ENCODE data around the gene XIRP1. TPM values are rescaled to one million over a fixed set of nuclear protein-coding genes. Genes with fewer than 3 reads are reported as not detected.

XIRP1 gene
- total RNA-seq, 3 donors from 2014 or later, result 0.44 TPM; not detected in 2

DNA sequence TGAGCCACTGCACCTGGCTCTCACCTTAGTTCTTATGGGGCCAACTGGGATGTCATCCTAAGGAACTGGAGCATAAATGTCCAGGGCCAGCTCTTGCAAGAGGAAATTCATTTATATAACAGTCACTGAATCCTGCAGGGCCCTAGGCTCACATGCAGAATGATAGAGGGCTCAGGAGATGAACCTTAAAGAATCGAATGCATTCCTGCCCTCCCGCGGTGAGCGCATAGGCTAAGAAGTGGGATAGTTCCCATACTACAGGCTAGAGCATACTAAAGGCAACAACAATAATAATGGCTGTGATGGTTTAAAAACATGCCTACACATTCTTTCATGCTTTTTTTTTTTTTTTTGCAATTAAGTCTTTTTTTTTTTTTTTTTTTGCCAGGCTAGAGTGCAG lies 21.9 kb downstream of the XIRP1 start:
- H3K9me3 ChIP-seq, result no peaks in the 10 kb centered on the region
- H3K4me3 ChIP-seq, result no peak overlapping the region
- no peak overlapping the region for H3K27ac ChIP-seq
- intact Hi-C loops (cut with DNase I; ENCODE audit: low total_unique reads), result no loop called here
- DNase-seq (ENCODE audit: low spot score in 2 of 2), result no peak
- TF ChIP-seq CTCF (IDR thresholded peaks at IDR 0.05), result no peak
- no peak for TF ChIP-seq POLR2A (IDR thresholded peaks at IDR 0.05)
- TF ChIP-seq POLR2AphosphoS5 (IDR thresholded peaks at IDR 0.05), result no peak
- no peaks in the 10 kb centered on the region for H3K4me1 ChIP-seq
- H3K36me3 ChIP-seq, result no peaks in the 10 kb centered on the region
- H3K27me3 ChIP-seq, result no peaks in the 10 kb centered on the region

DNA sequence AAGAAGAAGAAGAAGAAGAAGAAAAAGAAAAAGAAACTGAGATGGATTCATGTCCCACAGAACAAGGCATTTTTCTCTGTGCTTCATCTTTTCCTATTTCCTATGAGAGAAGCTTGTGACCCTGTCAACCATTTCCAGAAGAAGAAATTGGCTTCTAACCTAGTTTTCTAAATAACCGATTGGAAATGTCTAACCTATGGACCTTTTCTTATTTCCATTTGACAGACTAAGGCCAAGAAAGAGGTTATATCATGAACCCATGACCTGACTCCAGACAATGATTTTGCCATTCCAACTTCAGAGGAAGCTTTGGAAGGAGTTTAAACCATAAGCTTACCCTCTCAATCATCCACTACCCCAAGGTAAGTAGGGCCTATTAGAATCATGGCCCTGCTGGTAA lies 22.7 kb downstream of the XIRP1 start:
- Histone ChIP-seq H3K27me3 (no peaks in the 10 kb centered on the region), H3K36me3 (no peaks in the 10 kb centered on the region), H3K27ac (no peak overlapping the region), H3K4me1 (no peaks in the 10 kb centered on the region), H3K9me3 (no peaks in the 10 kb centered on the region), H3K4me3 (no peak overlapping the region)
- intact Hi-C loops (cut with DNase I; ENCODE audit: low total_unique reads), result no loop called here
- DNase-seq (ENCODE audit: low spot score in 2 of 2), result no peak
- no peak for TF ChIP-seq CTCF (IDR thresholded peaks at IDR 0.05)
- TF ChIP-seq POLR2AphosphoS5 (IDR thresholded peaks at IDR 0.05), result no peak
- TF ChIP-seq POLR2A (IDR thresholded peaks at IDR 0.05), result no peak

GRCh38 chr3:39168156-39168780 lies 24.1 kb downstream of the XIRP1 start:
- Histone ChIP-seq H3K27ac (no peak overlapping the region), H3K27me3 (no peaks in the 10 kb centered on the region), H3K36me3 (no peaks in the 10 kb centered on the region), H3K9me3 (no peaks in the 10 kb centered on the region), H3K4me1 (no peaks in the 10 kb centered on the region), H3K4me3 (no peak overlapping the region)
- TF ChIP-seq POLR2A (IDR thresholded peaks at IDR 0.05) (no peak), CTCF (IDR thresholded peaks at IDR 0.05) (no peak), POLR2AphosphoS5 (IDR thresholded peaks at IDR 0.05) (no peak)
- no peak for DNase-seq (ENCODE audit: low spot score in 2 of 2)
- intact Hi-C loops (cut with DNase I; ENCODE audit: low total_unique reads), result no loop called here

DNA sequence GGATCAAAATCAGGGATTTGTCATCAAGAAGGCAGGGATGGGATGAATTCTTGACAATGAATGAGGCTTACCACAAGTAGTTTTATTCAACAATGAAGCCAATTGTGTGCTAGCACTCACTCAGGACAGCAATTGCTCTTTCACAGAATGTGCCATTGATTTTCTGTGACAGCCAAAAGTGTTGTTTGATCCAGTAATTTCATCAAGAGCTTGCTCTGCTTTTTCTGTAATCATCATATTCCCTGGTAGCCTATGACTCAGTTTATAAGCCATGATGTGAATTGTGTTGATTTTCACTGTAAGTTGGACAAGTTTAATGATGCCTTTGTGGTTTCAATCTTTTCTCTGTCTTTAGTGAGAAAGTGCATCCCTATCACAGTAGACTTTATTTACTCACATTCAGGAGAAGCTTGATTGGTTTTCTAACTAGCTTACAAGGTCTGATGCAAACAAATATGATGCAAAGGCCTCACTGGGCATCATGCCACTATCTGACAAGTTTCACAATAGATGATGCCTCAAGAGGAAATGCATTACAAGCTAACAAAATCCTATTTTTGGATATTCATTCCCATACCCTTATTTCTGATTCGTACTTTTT lies 25.4 kb downstream of the XIRP1 start:
- Histone ChIP-seq H3K27ac (peak overlapping the region; percentile 37 to 68), H3K36me3 (no peaks in the 10 kb centered on the region), H3K4me1 (no peaks in the 10 kb centered on the region), H3K9me3 (no peaks in the 10 kb centered on the region), H3K4me3 (no peak overlapping the region), H3K27me3 (no peaks in the 10 kb centered on the region)
- intact Hi-C loops (cut with DNase I; ENCODE audit: low total_unique reads), result no loop called here
- no peak for DNase-seq (ENCODE audit: low spot score in 2 of 2)
- TF ChIP-seq POLR2AphosphoS5 (IDR thresholded peaks at IDR 0.05) (no peak), POLR2A (IDR thresholded peaks at IDR 0.05) (no peak), CTCF (IDR thresholded peaks at IDR 0.05) (no peak)

DNA sequence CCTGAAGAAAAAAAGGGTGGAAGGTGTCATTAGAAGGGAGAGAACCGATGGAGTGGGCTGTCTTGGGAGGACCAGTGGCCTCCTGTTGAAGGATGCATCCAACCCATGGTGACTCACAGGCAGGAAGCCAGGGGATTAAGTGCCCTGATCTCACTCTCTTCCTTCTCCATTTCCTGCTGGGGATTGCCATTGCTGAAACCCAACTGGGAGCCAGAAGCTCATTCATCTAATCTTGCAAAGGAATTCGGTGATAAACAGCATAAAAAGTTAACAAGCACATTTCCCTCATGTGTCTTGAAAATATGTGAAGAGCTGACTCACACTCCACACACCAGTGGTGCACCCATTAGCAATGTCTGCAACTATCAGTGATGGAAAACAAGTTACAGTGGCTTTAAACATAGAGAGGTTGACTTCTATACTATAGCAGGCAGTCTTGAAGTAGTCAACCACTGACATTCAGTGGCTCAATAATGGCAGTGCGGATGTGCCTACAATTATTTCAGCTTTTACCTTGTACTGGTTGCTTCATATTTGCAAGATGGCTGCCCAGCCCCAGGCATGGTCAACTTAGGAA lies 26.2 kb downstream of the XIRP1 start:
- DNase-seq (ENCODE audit: low spot score in 2 of 2), result no peak

More for the DNA sequence above, 26.2 kb downstream of the XIRP1 start:
- intact Hi-C loops (cut with DNase I; ENCODE audit: low total_unique reads), result no loop called here
- Histone ChIP-seq H3K27me3 (no peaks in the 10 kb centered on the region), H3K4me1 (no peaks in the 10 kb centered on the region), H3K4me3 (no peak overlapping the region), H3K27ac (peak overlapping the region in 1 of 2 donors; percentile 68), H3K36me3 (no peaks in the 10 kb centered on the region), H3K9me3 (no peaks in the 10 kb centered on the region)
- TF ChIP-seq CTCF (IDR thresholded peaks at IDR 0.05) (no peak), POLR2A (IDR thresholded peaks at IDR 0.05) (no peak), POLR2AphosphoS5 (IDR thresholded peaks at IDR 0.05) (no peak)
